PC-3 (cell line): ENCODE measurements around the gene APOLD1. TPM values are rescaled to one million over a fixed set of nuclear protein-coding genes. Genes with fewer than 3 reads are reported as not detected.
A peak's percentile ranks its signal among the peaks of the same experiment; 100 is the strongest.

Source experiments
- ATAC-seq: fragments of 200-7000 bp; cut with Tn5 transposase; 2 replicates; pipeline ENCODE4 v1.9.1; 2020; ENCODE audit warnings: mild to moderate bottlenecking, moderate library complexity
- BruUV-seq: library from RNA; stranded (reverse); fragments of 400-500 nt; replicated peaks from 2 replicates; lab custom pipeline; 2021; lab: Mats Ljungman, UMichigan
- CTCF ChIA-PET: fragments of 300-600 bp; sonication (Branson Sonifier 250); formaldehyde crosslinking; loops from one replicate; lab custom pipeline; 2022; ENCODE audit warnings: antibody characterized with exemption; lab: Charles Lee
- POLR2A ChIA-PET: fragments of 300-600 bp; sonication (Branson Sonifier 250); formaldehyde crosslinking; loops from one replicate; lab custom pipeline; 2022; ENCODE audit warnings: antibody characterized with exemption; ENCODE audit not compliant: unreplicated experiment; lab: Charles Lee
- DNase-seq: peaks from one replicate; pipeline ENCODE4 v3.0.0-alpha.2; 2015
- H2AFZ ChIP-seq: fragments of 300-600 bp; sonication (generic); 2 replicates; pipeline ENCODE4 v1.6.0; 2016; ENCODE audit warnings: antibody characterized with exemption, low read length
- H3F3A ChIP-seq: fragments of 300-600 bp; sonication (generic); one replicate; pipeline ENCODE4 v1.6.0; 2017; ENCODE audit warnings: antibody characterized with exemption, low read length, control low read depth, mild to moderate bottlenecking; ENCODE audit not compliant: unreplicated experiment
- H3K27ac ChIP-seq: fragments of 300-600 bp; sonication (generic); 2 replicates; pipeline ENCODE4 v1.5.1; 2016; ENCODE audit warnings: mild to moderate bottlenecking, low read length
- H3K27me3 ChIP-seq: fragments of 300-600 bp; sonication (generic); 2 replicates; pipeline ENCODE4 v1.6.1; 2016; ENCODE audit warnings: low read length, mixed read lengths
- H3K36me3 ChIP-seq: fragments of 300-600 bp; sonication (generic); 2 replicates; pipeline ENCODE4 v1.6.1; 2016; ENCODE audit warnings: low read depth, mixed run types, low read length, mixed read lengths
- H3K4me1 ChIP-seq: fragments of 300-600 bp; sonication (generic); 2 replicates; pipeline ENCODE4 v1.5.1; 2016; ENCODE audit warnings: low read length; ENCODE audit not compliant: insufficient read depth
- H3K4me2 ChIP-seq: fragments of 300-600 bp; sonication (generic); 2 replicates; pipeline ENCODE4 v1.6.0; 2016; ENCODE audit warnings: low read length
- H3K4me3 ChIP-seq: fragments of 300-600 bp; sonication (generic); 2 replicates; pipeline ENCODE4 v1.5.1; 2016; ENCODE audit warnings: mild to moderate bottlenecking, low read length, mixed read lengths
- H3K79me2 ChIP-seq: fragments of 300-600 bp; sonication (generic); 2 replicates; pipeline ENCODE4 v1.6.1; 2017; ENCODE audit warnings: low read length, mixed read lengths
- H3K9ac ChIP-seq: fragments of 300-600 bp; sonication (generic); 2 replicates; pipeline ENCODE4 v1.6.0; 2016; ENCODE audit warnings: mild to moderate bottlenecking, low read length
- H3K9me2 ChIP-seq: fragments of 300-600 bp; sonication (generic); replicated peaks from 2 replicates; pipeline ENCODE4 v1.6.1; 2016; ENCODE audit warnings: mixed run types, low read length, mixed read lengths
- H3K9me3 ChIP-seq: fragments of 300-600 bp; sonication (generic); 2 replicates; pipeline ENCODE4 v1.6.1; 2016; ENCODE audit warnings: low read length, mixed read lengths
- H4K20me1 ChIP-seq: fragments of 300-600 bp; sonication (generic); 2 replicates; pipeline ENCODE4 v1.6.1; 2016; ENCODE audit warnings: low read length, mixed read lengths
- EZH2 ChIP-seq: fragments of 300-600 bp; sonication (generic); IDR thresholded peaks from one replicate; pipeline ENCODE4 v1.6.1; 2017; ENCODE audit warnings: antibody characterized with exemption, mild to moderate bottlenecking, low read length; ENCODE audit not compliant: unreplicated experiment
- EZH2phosphoT487 ChIP-seq: fragments of 300-600 bp; sonication (generic); IDR thresholded peaks from 2 replicates; pipeline ENCODE4 v1.6.1; 2018; ENCODE audit warnings: mild to moderate bottlenecking, antibody characterized with exemption, low read length, borderline replicate concordance
- intact Hi-C: fragments of 100-400 bp; cut with micrococcal nuclease; formaldehyde crosslinking; loops from 2 replicates; pipeline ENCODE4 v1.9.0; 2023
- total RNA-seq: library from RNA; depleted of rRNA; stranded (reverse); fragments of >200 nt; gene quantifications from 2 replicates; pipeline ENCODE4 v1.2.3, GENCODE V29; 2014
- TF ChIP-seq, protein P1 (sequence below): fragments of 300-600 bp; sonication (generic); conservative IDR thresholded peaks from 2 replicates; pipeline ENCODE4 v1.5.1; 2017; ENCODE audit warnings: antibody characterized with exemption, low read depth, mild to moderate bottlenecking, low read length

Gene APOLD1
- total RNA-seq, 1 experiment from 2014 or later = 3.5 TPM

DNA sequence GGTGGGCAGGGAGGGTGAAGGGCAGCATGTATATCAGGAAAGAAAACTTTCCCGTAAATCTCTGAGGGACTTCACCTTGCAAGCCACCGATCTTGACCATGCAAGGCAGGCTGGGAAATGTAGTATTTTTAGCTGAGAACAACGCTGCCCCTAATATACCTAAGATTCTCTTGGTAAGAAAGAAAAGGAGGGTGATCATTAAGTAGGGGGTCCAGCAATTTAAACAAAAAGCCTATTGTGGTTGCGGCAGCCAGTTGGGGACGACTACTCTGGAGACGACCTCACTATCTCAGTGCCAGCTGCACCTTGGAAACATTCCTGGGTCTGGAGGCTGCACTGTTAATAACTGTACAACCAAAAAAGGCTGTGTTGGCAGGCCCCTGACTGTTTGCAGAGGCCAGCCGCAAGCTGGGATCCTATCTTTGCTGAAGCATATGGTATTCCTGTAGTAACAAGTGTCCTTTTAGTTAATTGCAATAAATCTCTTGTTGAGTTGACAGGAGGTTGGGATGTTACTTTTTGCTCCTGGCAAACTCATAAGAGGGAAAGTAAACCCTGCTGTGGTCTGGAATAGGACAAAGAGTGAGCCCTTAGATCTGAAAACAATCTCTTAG is 6.4 kb downstream of the APOLD1 start:
- no peaks in the 10 kb centered on the region for H3K9me2 ChIP-seq
- H3K4me3 ChIP-seq = no peak overlapping the region
- DNase-seq (no peak), ATAC-seq (no peak)
- no peak overlapping the region for H3K27ac ChIP-seq
- H3K9ac ChIP-seq = no peak overlapping the region
- intact Hi-C loops = no loop called here
- no peak overlapping the region for H3K4me2 ChIP-seq
- H2AFZ ChIP-seq = no peak overlapping the region
- ChIA-PET POLR2A (interaction anchor here (0.6 kb wide), 1 partner anchor 12 kb away, joined by 4 read pairs; no protein-coding TSS in a partner anchor), CTCF (no interaction called here)
- no peaks in the 10 kb centered on the region for H3K9me3 ChIP-seq
- H4K20me1 ChIP-seq = no peaks in the 10 kb centered on the region
- H3K36me3 ChIP-seq = no peaks in the 10 kb centered on the region
- peaks cover 17% of the 10 kb centered on the region for H3K79me2 ChIP-seq
- no peaks in the 10 kb centered on the region for H3F3A ChIP-seq
- H3K4me1 ChIP-seq = peaks cover 47% of the 10 kb centered on the region
- H3K27me3 ChIP-seq = no peaks in the 10 kb centered on the region
- BruUV-seq = no TSS peak
- TF ChIP-seq, protein P1, sequence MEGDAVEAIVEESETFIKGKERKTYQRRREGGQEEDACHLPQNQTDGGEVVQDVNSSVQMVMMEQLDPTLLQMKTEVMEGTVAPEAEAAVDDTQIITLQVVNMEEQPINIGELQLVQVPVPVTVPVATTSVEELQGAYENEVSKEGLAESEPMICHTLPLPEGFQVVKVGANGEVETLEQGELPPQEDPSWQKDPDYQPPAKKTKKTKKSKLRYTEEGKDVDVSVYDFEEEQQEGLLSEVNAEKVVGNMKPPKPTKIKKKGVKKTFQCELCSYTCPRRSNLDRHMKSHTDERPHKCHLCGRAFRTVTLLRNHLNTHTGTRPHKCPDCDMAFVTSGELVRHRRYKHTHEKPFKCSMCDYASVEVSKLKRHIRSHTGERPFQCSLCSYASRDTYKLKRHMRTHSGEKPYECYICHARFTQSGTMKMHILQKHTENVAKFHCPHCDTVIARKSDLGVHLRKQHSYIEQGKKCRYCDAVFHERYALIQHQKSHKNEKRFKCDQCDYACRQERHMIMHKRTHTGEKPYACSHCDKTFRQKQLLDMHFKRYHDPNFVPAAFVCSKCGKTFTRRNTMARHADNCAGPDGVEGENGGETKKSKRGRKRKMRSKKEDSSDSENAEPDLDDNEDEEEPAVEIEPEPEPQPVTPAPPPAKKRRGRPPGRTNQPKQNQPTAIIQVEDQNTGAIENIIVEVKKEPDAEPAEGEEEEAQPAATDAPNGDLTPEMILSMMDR = no peak
- TF ChIP-seq EZH2 = no peak
- no peak for TF ChIP-seq EZH2phosphoT487

DNA sequence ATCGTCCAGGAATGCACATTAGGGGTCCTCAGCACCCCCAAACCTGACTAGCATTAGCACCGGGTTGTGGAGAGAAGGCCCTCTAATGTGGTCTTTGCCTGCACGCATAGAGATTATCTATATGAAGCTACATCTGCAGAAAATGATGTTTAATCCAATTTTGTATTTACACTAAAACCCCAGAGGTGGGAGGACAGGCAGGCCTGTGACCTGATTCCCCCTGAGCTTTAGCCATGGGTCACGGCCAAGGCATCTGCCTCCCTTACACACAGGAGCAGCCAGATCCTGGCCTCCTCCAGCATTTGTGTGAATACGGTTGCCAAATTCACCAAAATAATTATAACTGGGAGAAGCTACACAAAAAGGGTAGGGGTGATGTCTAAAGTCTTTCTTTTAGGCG is 7.0 kb downstream of the APOLD1 start:
- BruUV-seq = no TSS peak
- H3K9ac ChIP-seq = no peak overlapping the region
- H2AFZ ChIP-seq = no peak overlapping the region
- H3K27ac ChIP-seq = no peak overlapping the region
- POLR2A ChIA-PET = no interaction called here
- peaks cover 12% of the 10 kb centered on the region for H3K79me2 ChIP-seq
- no peak overlapping the region for H3K4me2 ChIP-seq
- no peaks in the 10 kb centered on the region for H3K36me3 ChIP-seq
- DNase-seq (no peak), ATAC-seq (no peak)
- H3K9me2 ChIP-seq = no peaks in the 10 kb centered on the region
- TF ChIP-seq EZH2phosphoT487 = no peak
- no peak for TF ChIP-seq EZH2
- TF ChIP-seq, protein P1 = no peak
- H4K20me1 ChIP-seq = no peaks in the 10 kb centered on the region
- H3K27me3 ChIP-seq = no peaks in the 10 kb centered on the region
- intact Hi-C loops = no loop called here
- H3F3A ChIP-seq = no peaks in the 10 kb centered on the region
- peaks cover 42% of the 10 kb centered on the region for H3K4me1 ChIP-seq
- CTCF ChIA-PET = no interaction called here
- H3K9me3 ChIP-seq = no peaks in the 10 kb centered on the region
- H3K4me3 ChIP-seq = no peak overlapping the region

DNA sequence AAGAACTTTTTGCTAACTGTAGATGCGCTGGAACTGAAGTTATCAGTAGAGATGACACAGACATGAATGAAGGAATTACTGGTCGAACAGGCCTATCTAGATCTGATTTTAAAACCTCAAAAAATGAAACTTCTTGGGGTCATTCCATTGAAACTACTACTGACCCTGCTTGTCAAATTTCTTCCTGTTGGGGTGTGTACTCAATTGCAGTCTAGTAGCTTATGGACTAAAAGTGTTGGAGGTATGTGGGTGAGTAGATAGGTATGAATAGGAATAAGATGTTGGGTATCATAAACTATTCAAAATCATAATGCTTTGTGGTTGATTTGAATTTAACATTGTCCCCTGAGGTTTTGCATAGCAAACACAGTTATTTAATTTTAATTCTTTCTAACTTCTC is 9.2 kb downstream of the APOLD1 start:
- Histone ChIP-seq H3K9me2 (no peaks in the 10 kb centered on the region), H3K4me3 (no peak overlapping the region), H3K4me2 (0 out of 2 replicates have a peak overlapping the region, but pooled peaks have one; percentile 8), H3K9me3 (no peaks in the 10 kb centered on the region), H2AFZ (no peak overlapping the region), H3K4me1 (peaks cover 22% of the 10 kb centered on the region; the same call in 1 of the 2 replicates), H3K27ac (no peak overlapping the region; the same call in 1 of the 2 replicates), H3K9ac (no peak overlapping the region), H3K79me2 (0 out of 2 replicates have a peak, but pooled peaks cover 1% of the 10 kb centered on the region), H3F3A (no peaks in the 10 kb centered on the region), H4K20me1 (no peaks in the 10 kb centered on the region), H3K27me3 (no peaks in the 10 kb centered on the region), H3K36me3 (no peaks in the 10 kb centered on the region)
- ChIA-PET CTCF (no interaction called here), POLR2A (no interaction called here)
- intact Hi-C loops = no loop called here
- peak; percentile 32 for DNase-seq
- no TSS peak for BruUV-seq
- TF ChIP-seq, protein P1 = no peak
- TF ChIP-seq EZH2 (no peak), EZH2phosphoT487 (no peak)
- ATAC-seq = no peak
